Measurements from ENCODE around the gene ITM2B.

- TF ChIP-seq YY1 (IDR thresholded peaks at IDR 0.05) (no peak), CTCF (IDR thresholded peaks at IDR 0.05; ENCODE audit: low read depth, low read length, missing input control) (no peak), REST (IDR thresholded peaks at IDR 0.05) (no peak), NR2F2 (IDR thresholded peaks at IDR 0.05) (no peak), EGR1 (IDR thresholded peaks at IDR 0.05; ENCODE audit: low read depth in 2 of 2) (no peak), GABPA (IDR thresholded peaks at IDR 0.05 in 1 of 2, conservative IDR thresholded peaks at IDR 0.05 in 1 of 2) (no peak), JUND (IDR thresholded peaks at IDR 0.05) (no peak), RXRA (IDR thresholded peaks at IDR 0.05) (no peak), SP1 (IDR thresholded peaks at IDR 0.05) (no peak), TAF1 (conservative IDR thresholded peaks at IDR 0.05) (no peak), HNF4G (IDR thresholded peaks at IDR 0.05) (no peak)
- TF ChIP-seq, protein P1, sequence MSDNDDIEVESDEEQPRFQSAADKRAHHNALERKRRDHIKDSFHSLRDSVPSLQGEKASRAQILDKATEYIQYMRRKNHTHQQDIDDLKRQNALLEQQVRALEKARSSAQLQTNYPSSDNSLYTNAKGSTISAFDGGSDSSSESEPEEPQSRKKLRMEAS (IDR thresholded peaks at IDR 0.05) = no peak
Measured at GRCh38 chr13:48258430-48258829, 25.4 kb downstream of the ITM2B start.
